Spleen (tissue), 7 donors: ENCODE data around the gene PIP4K2C.

Source experiments
- POLR2A ChIP-seq, 3 donors: fragments of 450-650 bp; IDR thresholded peaks; one replicate each; pipeline ENCODE4 v1.5.1; 2017; ENCODE audit warnings: antibody characterized with exemption in 3 of 3, mild to moderate bottlenecking in 1 of 3
- POLR2AphosphoS5 ChIP-seq, 3 donors: sonication (generic); formaldehyde crosslinking; IDR thresholded peaks; one replicate each; pipeline ENCODE4 v1.5.1; 2017; ENCODE audit warnings: antibody characterized with exemption in 3 of 3
- TF ChIP-seq, protein P1 (sequence below), 11 experiments: fragments of 200-600 bp in 7 of 11; fragments of 450-650 bp in 4 of 11; sonication (generic) in 4 of 11; IDR thresholded peaks in 8 of 11; conservative IDR thresholded peaks in 3 of 11; 1 replicate in 7 of 11; 2 replicates in 4 of 11; pipeline versions ENCODE4 v1.4.0 to v1.8.0; 2016 to 2021; ENCODE audit warnings: antibody characterized with exemption in 11 of 11, inconsistent platforms in 4 of 11, mild to moderate bottlenecking in 1 of 11
- donor health status: DM: no; HTN: no; CAD: no; lungs with moderate emphysema.
- donor health status: DM: no; HTN: no; CAD: no.
- donor health status: DM: no; HTN: no; CAD: no.

GRCh38 chr12:57553343-57554202, 37.4 kb upstream of the PIP4K2C start:
- TF ChIP-seq, protein P1, sequence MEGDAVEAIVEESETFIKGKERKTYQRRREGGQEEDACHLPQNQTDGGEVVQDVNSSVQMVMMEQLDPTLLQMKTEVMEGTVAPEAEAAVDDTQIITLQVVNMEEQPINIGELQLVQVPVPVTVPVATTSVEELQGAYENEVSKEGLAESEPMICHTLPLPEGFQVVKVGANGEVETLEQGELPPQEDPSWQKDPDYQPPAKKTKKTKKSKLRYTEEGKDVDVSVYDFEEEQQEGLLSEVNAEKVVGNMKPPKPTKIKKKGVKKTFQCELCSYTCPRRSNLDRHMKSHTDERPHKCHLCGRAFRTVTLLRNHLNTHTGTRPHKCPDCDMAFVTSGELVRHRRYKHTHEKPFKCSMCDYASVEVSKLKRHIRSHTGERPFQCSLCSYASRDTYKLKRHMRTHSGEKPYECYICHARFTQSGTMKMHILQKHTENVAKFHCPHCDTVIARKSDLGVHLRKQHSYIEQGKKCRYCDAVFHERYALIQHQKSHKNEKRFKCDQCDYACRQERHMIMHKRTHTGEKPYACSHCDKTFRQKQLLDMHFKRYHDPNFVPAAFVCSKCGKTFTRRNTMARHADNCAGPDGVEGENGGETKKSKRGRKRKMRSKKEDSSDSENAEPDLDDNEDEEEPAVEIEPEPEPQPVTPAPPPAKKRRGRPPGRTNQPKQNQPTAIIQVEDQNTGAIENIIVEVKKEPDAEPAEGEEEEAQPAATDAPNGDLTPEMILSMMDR (IDR thresholded peaks at IDR 0.05 in 8 of 11, conservative IDR thresholded peaks at IDR 0.05 in 3 of 11) = no peak
- TF ChIP-seq POLR2A (IDR thresholded peaks at IDR 0.05) (no peak), POLR2AphosphoS5 (IDR thresholded peaks at IDR 0.05) (no peak)
